HL-60/S4 (cell line): ENCODE measurements around the gene GULP1.
"Not testable (repeated sequence)": the region's sequence is repeated elsewhere in the genome, so short reads cannot be mapped to it uniquely, and the experiment has no call there.

ENCODE experiments used
- in situ Hi-C: fragments of 300-500 bp; cut with MboI; formaldehyde crosslinking; loops from 2 replicates; pipeline ENCODE4 v1.14.3; 2022; ENCODE audit warnings: low sequenced_read_pairs

The GULP1 gene

GRCh38 chr2:188292348-188293239 lies 920 bp downstream of the GULP1 start:
- in situ Hi-C loops: no loop called here

GRCh38 chr2:188293601-188294351 lies 2.1 kb downstream of the GULP1 start:
- in situ Hi-C loops: no loop called here

GRCh38 chr2:188294352-188294926 lies 2.8 kb downstream of the GULP1 start:
- in situ Hi-C loops: no loop called here

- in situ Hi-C loops: no loop called here
Measured at GRCh38 chr2:188295067-188295685, 3.5 kb downstream of the GULP1 start.

- in situ Hi-C loops: no loop called here
Measured at GRCh38 chr2:188297978-188298377, 6.3 kb downstream of the GULP1 start.

- in situ Hi-C loops: not testable (repeated sequence)
Measured at GRCh38 chr2:188298937-188299371, 7.3 kb downstream of the GULP1 start.

- in situ Hi-C loops: no loop called here
Measured at GRCh38 chr2:188303363-188304031, 11.8 kb downstream of the GULP1 start.

GRCh38 chr2:188305271-188305670 lies 13.6 kb downstream of the GULP1 start:
- in situ Hi-C loops: no loop called here

- in situ Hi-C loops: no loop called here
Measured at GRCh38 chr2:188306271-188306670, 14.6 kb downstream of the GULP1 start.

- in situ Hi-C loops: no loop called here
Measured at GRCh38 chr2:188307850-188308283, 16.2 kb downstream of the GULP1 start.

GRCh38 chr2:188308483-188308882 lies 16.8 kb downstream of the GULP1 start:
- in situ Hi-C loops: no loop called here

GRCh38 chr2:188309364-188309763 lies 17.7 kb downstream of the GULP1 start:
- in situ Hi-C loops: no loop called here

GRCh38 chr2:188314314-188315054 lies 22.8 kb downstream of the GULP1 start:
- in situ Hi-C loops: no loop called here

- in situ Hi-C loops: no loop called here
Measured at GRCh38 chr2:188315750-188316149, 24.1 kb downstream of the GULP1 start.

GRCh38 chr2:188316342-188316741 lies 24.7 kb downstream of the GULP1 start:
- in situ Hi-C loops: no loop called here

GRCh38 chr2:188316791-188317423 lies 25.2 kb downstream of the GULP1 start:
- in situ Hi-C loops: no loop called here

- in situ Hi-C loops: no loop called here
Measured at GRCh38 chr2:188318161-188318749, 26.6 kb downstream of the GULP1 start.

- in situ Hi-C loops: no loop called here
Measured at GRCh38 chr2:188319838-188320237, 28.2 kb downstream of the GULP1 start.

GRCh38 chr2:188320861-188321260 lies 29.2 kb downstream of the GULP1 start:
- in situ Hi-C loops: no loop called here
